ENCODE measurements around the gene IL1RAPL2. TPM values are rescaled to one million over a fixed set of nuclear protein-coding genes. Genes with fewer than 3 reads are reported as not detected.

Gene IL1RAPL2
- total and polyA plus RNA-seq, 4 donors = 2.0 TPM; not detected in 3

- TF ChIP-seq CTCF (IDR thresholded peaks at IDR 0.05; ENCODE audit: control extremely low read depth, extremely low read depth) = no peak
- peaks cover 0 to 35% (median 20%) of the 10 kb centered on the region in 3 donors for H3K27me3 ChIP-seq (ENCODE audit: control insufficient read depth in 3 of 3, insufficient read depth in 3 of 3, low read length in 2 of 3)
- DNase-seq = no peak
- H3K27ac ChIP-seq (ENCODE audit: low read depth in 1 of 2, low read length in 1 of 2) = no peak overlapping the region
- H3K4me3 ChIP-seq = no peak overlapping the region
- no peak overlapping the region for H3K9ac ChIP-seq (ENCODE audit: insufficient read depth in 1 of 2, low read length in 2 of 2)
- H3K36me3 ChIP-seq (ENCODE audit: control insufficient read depth in 4 of 4, insufficient read depth in 4 of 4, low read length in 4 of 4) = no peaks in the 10 kb centered on the region
- WGBS, 2 donors = 36 to 61% methylated on average over 1 of the region's 1 CpG
- H3K9me3 ChIP-seq (ENCODE audit: control insufficient read depth in 4 of 4, insufficient read depth in 3 of 4, low read length in 3 of 4) = no peaks in the 10 kb centered on the region
- no peak for ATAC-seq (ENCODE audit: insufficient read depth, low FRiP score)
- no peaks in the 10 kb centered on the region for H3K4me1 ChIP-seq (ENCODE audit: control insufficient read depth in 5 of 5, insufficient read depth in 5 of 5, low read length in 5 of 5)
These were observed 229.8 kb downstream of the IL1RAPL2 start for GRCh38 chrX:104795804-104796203.

GRCh38 chrX:104803219-104803618 is 237.2 kb downstream of the IL1RAPL2 start:
- 49 to 86% methylated on average over 1 of the region's 1 CpG for WGBS, 2 donors
- Histone ChIP-seq H3K4me3 (no peak overlapping the region), H3K9ac (ENCODE audit: insufficient read depth in 1 of 2, low read length in 2 of 2) (no peak overlapping the region), H3K4me1 (ENCODE audit: control insufficient read depth in 5 of 5, insufficient read depth in 5 of 5, low read length in 5 of 5) (no peaks in the 10 kb centered on the region), H3K36me3 (ENCODE audit: control insufficient read depth in 4 of 4, insufficient read depth in 4 of 4, low read length in 4 of 4) (no peaks in the 10 kb centered on the region), H3K27ac (ENCODE audit: low read depth in 1 of 2, low read length in 1 of 2) (no peak overlapping the region), H3K9me3 (ENCODE audit: control insufficient read depth in 4 of 4, insufficient read depth in 3 of 4, low read length in 3 of 4) (no peaks in the 10 kb centered on the region), H3K27me3 (ENCODE audit: control insufficient read depth in 3 of 3, insufficient read depth in 3 of 3, low read length in 2 of 3) (peaks cover 0 to 27% (median 4%) of the 10 kb centered on the region in 3 donors)
- no peak for DNase-seq
- TF ChIP-seq CTCF (IDR thresholded peaks at IDR 0.05; ENCODE audit: control extremely low read depth, extremely low read depth) = no peak
- no peak for ATAC-seq (ENCODE audit: insufficient read depth, low FRiP score)

GRCh38 chrX:104806346-104806745 is 240.3 kb downstream of the IL1RAPL2 start:
- ATAC-seq (ENCODE audit: insufficient read depth, low FRiP score) = no peak
- peak in 2 of 3 donors; percentile 3 to 11 for DNase-seq
- WGBS, 2 donors = 53 to 77% methylated on average over 2 of the region's 2 CpGs

More at GRCh38 chrX:104806346-104806745, 240.3 kb downstream of the IL1RAPL2 start:
- no peaks in the 10 kb centered on the region for H3K9me3 ChIP-seq (ENCODE audit: control insufficient read depth in 4 of 4, insufficient read depth in 3 of 4, low read length in 3 of 4)
- no peak overlapping the region for H3K4me3 ChIP-seq
- H3K27ac ChIP-seq (ENCODE audit: low read depth in 1 of 2, low read length in 1 of 2) = no peak overlapping the region
- no peak for TF ChIP-seq CTCF (IDR thresholded peaks at IDR 0.05; ENCODE audit: control extremely low read depth, extremely low read depth)
- H3K4me1 ChIP-seq (ENCODE audit: control insufficient read depth in 5 of 5, insufficient read depth in 5 of 5, low read length in 5 of 5) = no peaks in the 10 kb centered on the region
- H3K27me3 ChIP-seq (ENCODE audit: control insufficient read depth in 3 of 3, insufficient read depth in 3 of 3, low read length in 2 of 3) = peaks cover 0 to 30% (median 0%) of the 10 kb centered on the region in 3 donors
- H3K36me3 ChIP-seq (ENCODE audit: control insufficient read depth in 4 of 4, insufficient read depth in 4 of 4, low read length in 4 of 4) = no peaks in the 10 kb centered on the region
- H3K9ac ChIP-seq (ENCODE audit: insufficient read depth in 1 of 2, low read length in 2 of 2) = no peak overlapping the region

All from lung (tissue), 12 donors.